MM.1S (cell line): Measurements from ENCODE around the gene ISOC2.

Experiments
- DNase-seq: peaks from one replicate; pipeline ENCODE4 v3.0.0-alpha.2; 2015
- H2AFZ ChIP-seq: fragments of 300-600 bp; sonication (generic); 2 replicates; pipeline ENCODE4 v1.6.0; 2016; ENCODE audit warnings: antibody characterized with exemption, low read length
- H3F3A ChIP-seq: fragments of 300-600 bp; sonication (generic); 2 replicates; pipeline ENCODE4 v1.6.1; 2016; ENCODE audit warnings: mild to moderate bottlenecking, antibody characterized with exemption, low read length, moderate library complexity, mixed read lengths; ENCODE audit not compliant: insufficient read depth
- H3K27ac ChIP-seq: fragments of 300-600 bp; sonication (generic); 2 replicates; pipeline ENCODE4 v1.5.1; 2016; ENCODE audit warnings: mild to moderate bottlenecking, low read length
- H3K27me3 ChIP-seq: fragments of 300-600 bp; sonication (generic); replicated peaks from 2 replicates; pipeline ENCODE4 v1.6.0; 2016; ENCODE audit warnings: low read length; ENCODE audit not compliant: insufficient read depth
- H3K36me3 ChIP-seq: fragments of 300-600 bp; sonication (generic); replicated peaks from 2 replicates; pipeline ENCODE4 v1.6.1; 2016; ENCODE audit warnings: mild to moderate bottlenecking, low read length, mixed read lengths; ENCODE audit not compliant: insufficient read depth
- H3K4me1 ChIP-seq: fragments of 300-600 bp; sonication (generic); 2 replicates; pipeline ENCODE4 v1.6.1; 2016; ENCODE audit warnings: low read length, mixed read lengths
- H3K4me2 ChIP-seq: fragments of 300-600 bp; sonication (generic); 2 replicates; pipeline ENCODE4 v1.6.0; 2016; ENCODE audit warnings: low read depth, low read length
- H3K4me3 ChIP-seq: fragments of 300-600 bp; sonication (generic); 2 replicates; pipeline ENCODE4 v1.5.1; 2016; ENCODE audit warnings: low read length, mixed read lengths
- H3K79me2 ChIP-seq: fragments of 300-600 bp; sonication (generic); 2 replicates; pipeline ENCODE4 v1.6.1; 2016; ENCODE audit warnings: mixed run types, low read length, mixed read lengths
- H3K9ac ChIP-seq: fragments of 300-600 bp; sonication (generic); 2 replicates; pipeline ENCODE4 v1.6.1; 2016; ENCODE audit warnings: low read length, mixed read lengths
- H3K9me2 ChIP-seq: fragments of 300-600 bp; sonication (generic); replicated peaks from 2 replicates; pipeline ENCODE4 v1.6.1; 2016; ENCODE audit warnings: mild to moderate bottlenecking, low read length, mixed read lengths; ENCODE audit not compliant: insufficient read depth
- H3K9me3 ChIP-seq: fragments of 300-600 bp; sonication (generic); replicated peaks from 2 replicates; pipeline ENCODE4 v1.6.1; 2016; ENCODE audit warnings: mild to moderate bottlenecking, low read length, mixed read lengths; ENCODE audit not compliant: insufficient read depth
- H4K20me1 ChIP-seq: fragments of 300-600 bp; sonication (generic); 2 replicates; pipeline ENCODE4 v1.6.1; 2016; ENCODE audit warnings: mild to moderate bottlenecking, low read length, moderate library complexity, mixed read lengths; ENCODE audit not compliant: insufficient read depth
- CTCF ChIP-seq: fragments of 300-600 bp; sonication (generic); IDR thresholded peaks from 2 replicates; pipeline ENCODE4 v1.5.1; 2016; ENCODE audit warnings: antibody characterized with exemption, low read length, mixed read lengths
- EZH2 ChIP-seq: fragments of 300-600 bp; sonication (generic); optimal IDR thresholded peaks from 2 replicates; pipeline ENCODE3; 2017; ENCODE audit warnings: low read depth, mild to moderate bottlenecking, antibody characterized with exemption, low read length, mixed read lengths
- EZH2phosphoT487 ChIP-seq: fragments of 300-600 bp; sonication (generic); IDR thresholded peaks from 2 replicates; pipeline ENCODE4 v1.6.1; 2018; ENCODE audit warnings: antibody characterized with exemption, low read length

Gene ISOC2

GRCh38 chr19:55481794-55482155 lies 20.3 kb upstream of the ISOC2 start:
- Histone ChIP-seq H3K79me2 (peaks cover 17% of the 10 kb centered on the region), H3K27me3 (peaks cover 27% of the 10 kb centered on the region), H3K4me2 (no peak overlapping the region), H3K9me3 (no peaks in the 10 kb centered on the region), H2AFZ (no peak overlapping the region), H3K4me3 (no peak overlapping the region), H3K27ac (no peak overlapping the region), H3K9ac (no peak overlapping the region), H3F3A (no peaks in the 10 kb centered on the region), H4K20me1 (no peaks in the 10 kb centered on the region), H3K4me1 (no peaks in the 10 kb centered on the region), H3K9me2 (no peaks in the 10 kb centered on the region), H3K36me3 (no peaks in the 10 kb centered on the region)
- TF ChIP-seq EZH2phosphoT487 (no peak), CTCF (no peak), EZH2 (no peak)
- no peak for DNase-seq

GRCh38 chr19:55481148-55481793 lies 19.8 kb upstream of the ISOC2 start:
- no peak overlapping the region for H3K9ac ChIP-seq
- no peaks in the 10 kb centered on the region for H3K9me2 ChIP-seq
- no peaks in the 10 kb centered on the region for H3K9me3 ChIP-seq
- H3K4me3 ChIP-seq: no peak overlapping the region
- H3K36me3 ChIP-seq: no peaks in the 10 kb centered on the region
- no peaks in the 10 kb centered on the region for H3F3A ChIP-seq
- no peak for TF ChIP-seq EZH2
- TF ChIP-seq CTCF: no peak
- no peak for TF ChIP-seq EZH2phosphoT487
- H4K20me1 ChIP-seq: no peaks in the 10 kb centered on the region
- H3K4me2 ChIP-seq: no peak overlapping the region
- DNase-seq: no peak
- H2AFZ ChIP-seq: no peak overlapping the region
- peaks cover 23% of the 10 kb centered on the region for H3K27me3 ChIP-seq
- H3K4me1 ChIP-seq: no peaks in the 10 kb centered on the region
- no peak overlapping the region for H3K27ac ChIP-seq
- peaks cover 17% of the 10 kb centered on the region for H3K79me2 ChIP-seq

GRCh38 chr19:55479451-55480230 lies 18.2 kb upstream of the ISOC2 start:
- no peaks in the 10 kb centered on the region for H3K36me3 ChIP-seq
- no peaks in the 10 kb centered on the region for H3K9me2 ChIP-seq
- H3K9me3 ChIP-seq: no peaks in the 10 kb centered on the region
- no peak overlapping the region for H3K27ac ChIP-seq
- H3K79me2 ChIP-seq: peaks cover 17% of the 10 kb centered on the region
- H2AFZ ChIP-seq: no peak overlapping the region
- peaks cover 5% of the 10 kb centered on the region; the same call in 1 of the 2 replicates for H3K4me1 ChIP-seq
- peaks cover 7% of the 10 kb centered on the region for H3K27me3 ChIP-seq
- no peaks in the 10 kb centered on the region for H4K20me1 ChIP-seq
- no peak overlapping the region for H3K4me3 ChIP-seq
- H3F3A ChIP-seq: no peaks in the 10 kb centered on the region
- no peak overlapping the region for H3K9ac ChIP-seq
- TF ChIP-seq EZH2 (no peak), CTCF (no peak), EZH2phosphoT487 (no peak)
- no peak overlapping the region for H3K4me2 ChIP-seq
- no peak for DNase-seq
